Pulmonary artery endothelial cell (primary cell): Measurements from ENCODE around the gene TMEM98. TPM values are rescaled to one million over a fixed set of nuclear protein-coding genes. Genes with fewer than 3 reads are reported as not detected.
"Not testable (repeated sequence)": the region's sequence is repeated elsewhere in the genome, so short reads cannot be mapped to it uniquely, and the experiment has no call there.

Experiments used
- DNase-seq: peaks from one replicate; pipeline ENCODE4 v3.0.0-alpha.2; 2011; ENCODE audit warnings: low read depth, low spot score
- total RNA-seq: library from RNA; depleted of rRNA; stranded (reverse); fragments of >200 nt; gene quantifications from 2 replicates; pipeline ENCODE4 v1.2.3, GENCODE V29; 2014

TMEM98 gene
- total RNA-seq, 1 donor from 2014 or later = 114 TPM

- DNase-seq = no peak
These were observed 13.6 kb downstream of the TMEM98 start for GRCh38 chr17:32941419-32942032.

GRCh38 chr17:32943206-32943605 lies 15.3 kb downstream of the TMEM98 start:
- DNase-seq = no peak

GRCh38 chr17:32943647-32944191 lies 15.8 kb downstream of the TMEM98 start:
- no peak for DNase-seq

- no peak for DNase-seq
These were observed 16.5 kb downstream of the TMEM98 start for GRCh38 chr17:32944248-32945020.

- DNase-seq = no peak
These were observed 18.6 kb downstream of the TMEM98 start for GRCh38 chr17:32946375-32947135.

- no peak for DNase-seq
These were observed 19.8 kb downstream of the TMEM98 start for GRCh38 chr17:32947736-32948135.

- no peak for DNase-seq
These were observed 21.2 kb downstream of the TMEM98 start for GRCh38 chr17:32949181-32949580.

GRCh38 chr17:32952491-32952890 lies 24.5 kb downstream of the TMEM98 start:
- DNase-seq = not testable (repeated sequence)

GRCh38 chr17:32953045-32953444 lies 25.1 kb downstream of the TMEM98 start:
- DNase-seq = no peak

GRCh38 chr17:32953857-32954256 lies 25.9 kb downstream of the TMEM98 start:
- no peak for DNase-seq

- DNase-seq = no peak
These were observed 26.5 kb downstream of the TMEM98 start for GRCh38 chr17:32954477-32954876.

- no peak for DNase-seq
These were observed 27.2 kb downstream of the TMEM98 start for GRCh38 chr17:32955155-32955554.

GRCh38 chr17:32956240-32956970 lies 28.5 kb downstream of the TMEM98 start:
- DNase-seq = no peak

GRCh38 chr17:32958418-32958817 lies 30.5 kb downstream of the TMEM98 start:
- DNase-seq = no peak

- DNase-seq = no peak
These were observed 32.9 kb downstream of the TMEM98 start for GRCh38 chr17:32960815-32961214.

- no peak for DNase-seq
These were observed 34.4 kb downstream of the TMEM98 start for GRCh38 chr17:32962320-32962711.

GRCh38 chr17:32964541-32964940 lies 36.6 kb downstream of the TMEM98 start:
- DNase-seq = no peak

GRCh38 chr17:32969231-32969630 lies 41.3 kb downstream of the TMEM98 start:
- not testable (repeated sequence) for DNase-seq

GRCh38 chr17:32970281-32970680 lies 42.3 kb downstream of the TMEM98 start:
- DNase-seq = no peak

- DNase-seq = no peak
These were observed 43.2 kb downstream of the TMEM98 start for GRCh38 chr17:32971171-32971570.

- DNase-seq = no peak
These were observed 48.2 kb downstream of the TMEM98 start for GRCh38 chr17:32976131-32976530.
